ENCODE data around the gene PNMA8B.
"Not testable (repeated sequence)": the region's sequence is repeated elsewhere in the genome, so short reads cannot be mapped to it uniquely, and the experiment has no call there.

Gene PNMA8B

GRCh38 chr19:46533078-46533620 is 37.5 kb upstream of the PNMA8B start:
- TF ChIP-seq CTCF (IDR thresholded peaks at IDR 0.05; ENCODE audit: low read depth, low read length, missing control alignments) = no peak
- no peak for DNase-seq (ENCODE audit: low read depth)
- in situ Hi-C loops (cut with HindIII; ENCODE audit: low sequenced_read_pairs) = no loop called here
- H3K4me3 ChIP-seq (ENCODE audit: low read depth, low read length) = no peak overlapping the region

GRCh38 chr19:46530636-46531035 is 35.0 kb upstream of the PNMA8B start:
- no peak for DNase-seq (ENCODE audit: low read depth)
- in situ Hi-C loops (cut with HindIII; ENCODE audit: low sequenced_read_pairs) = no loop called here
- no peak overlapping the region for H3K4me3 ChIP-seq (ENCODE audit: low read depth, low read length)
- TF ChIP-seq CTCF (IDR thresholded peaks at IDR 0.05; ENCODE audit: low read depth, low read length, missing control alignments) = no peak

- in situ Hi-C loops (cut with HindIII; ENCODE audit: low sequenced_read_pairs) = no loop called here
- H3K4me3 ChIP-seq (ENCODE audit: low read depth, low read length) = no peak overlapping the region
- TF ChIP-seq CTCF (IDR thresholded peaks at IDR 0.05; ENCODE audit: low read depth, low read length, missing control alignments) = peak; percentile 96
- DNase-seq (ENCODE audit: low read depth) = peak; percentile 43
These were observed 34.2 kb upstream of the PNMA8B start for GRCh38 chr19:46529622-46530451.

- in situ Hi-C loops (cut with HindIII; ENCODE audit: low sequenced_read_pairs) = no loop called here
- no peak overlapping the region for H3K4me3 ChIP-seq (ENCODE audit: low read depth, low read length)
- no peak for DNase-seq (ENCODE audit: low read depth)
- no peak for TF ChIP-seq CTCF (IDR thresholded peaks at IDR 0.05; ENCODE audit: low read depth, low read length, missing control alignments)
These were observed 33.2 kb upstream of the PNMA8B start for GRCh38 chr19:46528601-46529590.

- in situ Hi-C loops (cut with HindIII; ENCODE audit: low sequenced_read_pairs); H3K4me3 ChIP-seq (ENCODE audit: low read depth, low read length); DNase-seq (ENCODE audit: low read depth): not testable (repeated sequence)
These were observed 31.1 kb upstream of the PNMA8B start for GRCh38 chr19:46526801-46527200.

- no peak for DNase-seq (ENCODE audit: low read depth)
- in situ Hi-C loops (cut with HindIII; ENCODE audit: low sequenced_read_pairs) = no loop called here
- H3K4me3 ChIP-seq (ENCODE audit: low read depth, low read length) = no peak overlapping the region
- no peak for TF ChIP-seq CTCF (IDR thresholded peaks at IDR 0.05; ENCODE audit: low read depth, low read length, missing control alignments)
These were observed 28.6 kb upstream of the PNMA8B start for GRCh38 chr19:46524308-46524707.

GRCh38 chr19:46522988-46523387 is 27.3 kb upstream of the PNMA8B start:
- H3K4me3 ChIP-seq (ENCODE audit: low read depth, low read length); in situ Hi-C loops (cut with HindIII; ENCODE audit: low sequenced_read_pairs); DNase-seq (ENCODE audit: low read depth): not testable (repeated sequence)
